ENCODE results near the gene SLC44A3.

SLC44A3 gene

DNA sequence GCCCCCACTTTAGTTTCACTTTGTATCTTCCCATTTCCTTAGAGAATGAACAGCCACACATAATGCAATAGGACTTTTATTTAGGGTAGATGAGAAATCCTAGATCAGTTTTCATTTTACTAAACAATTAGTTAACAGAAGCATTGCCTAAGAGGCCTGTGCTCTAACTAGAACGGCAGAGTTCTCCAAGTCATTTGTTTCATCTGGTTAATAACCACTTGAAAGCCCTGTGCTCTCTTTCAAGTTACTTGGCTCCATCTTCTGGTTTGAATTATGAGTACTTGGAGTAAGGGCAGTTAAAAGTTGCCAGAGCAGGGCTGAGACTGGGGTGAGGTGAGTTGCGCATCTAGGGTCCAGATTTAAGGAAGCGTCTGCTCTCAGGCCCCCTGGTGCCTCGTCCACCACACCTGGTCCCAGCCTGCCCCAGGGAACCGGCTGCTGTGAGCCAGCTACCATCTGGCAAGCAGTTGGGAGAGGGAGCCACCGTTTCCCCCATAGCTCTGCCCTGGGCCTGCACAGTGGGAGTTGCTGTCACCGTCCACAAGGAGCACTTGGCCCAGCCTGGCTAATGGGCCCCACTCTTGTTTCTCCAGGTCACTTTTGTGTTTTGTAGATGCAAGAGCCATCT is 18.1 kb upstream of the SLC44A3 start:
- TF ChIP-seq, protein P1, sequence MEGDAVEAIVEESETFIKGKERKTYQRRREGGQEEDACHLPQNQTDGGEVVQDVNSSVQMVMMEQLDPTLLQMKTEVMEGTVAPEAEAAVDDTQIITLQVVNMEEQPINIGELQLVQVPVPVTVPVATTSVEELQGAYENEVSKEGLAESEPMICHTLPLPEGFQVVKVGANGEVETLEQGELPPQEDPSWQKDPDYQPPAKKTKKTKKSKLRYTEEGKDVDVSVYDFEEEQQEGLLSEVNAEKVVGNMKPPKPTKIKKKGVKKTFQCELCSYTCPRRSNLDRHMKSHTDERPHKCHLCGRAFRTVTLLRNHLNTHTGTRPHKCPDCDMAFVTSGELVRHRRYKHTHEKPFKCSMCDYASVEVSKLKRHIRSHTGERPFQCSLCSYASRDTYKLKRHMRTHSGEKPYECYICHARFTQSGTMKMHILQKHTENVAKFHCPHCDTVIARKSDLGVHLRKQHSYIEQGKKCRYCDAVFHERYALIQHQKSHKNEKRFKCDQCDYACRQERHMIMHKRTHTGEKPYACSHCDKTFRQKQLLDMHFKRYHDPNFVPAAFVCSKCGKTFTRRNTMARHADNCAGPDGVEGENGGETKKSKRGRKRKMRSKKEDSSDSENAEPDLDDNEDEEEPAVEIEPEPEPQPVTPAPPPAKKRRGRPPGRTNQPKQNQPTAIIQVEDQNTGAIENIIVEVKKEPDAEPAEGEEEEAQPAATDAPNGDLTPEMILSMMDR (IDR thresholded peaks at IDR 0.05; ENCODE audit: insufficient read depth, low read length, poor library complexity, severe bottlenecking) = peak; percentile 19
- Histone ChIP-seq H3K36me3 (ENCODE audit: control insufficient read depth, insufficient read depth, low read length) (no peaks in the 10 kb centered on the region), H3K27me3 (replicated peaks; ENCODE audit: control insufficient read depth, insufficient read depth, low read length) (no peaks in the 10 kb centered on the region), H3K4me3 (replicated peaks; ENCODE audit: low read depth, low read length) (no peak overlapping the region)
- DNase-seq (ENCODE audit: extremely low read depth, insufficient read length) = no peak

DNA sequence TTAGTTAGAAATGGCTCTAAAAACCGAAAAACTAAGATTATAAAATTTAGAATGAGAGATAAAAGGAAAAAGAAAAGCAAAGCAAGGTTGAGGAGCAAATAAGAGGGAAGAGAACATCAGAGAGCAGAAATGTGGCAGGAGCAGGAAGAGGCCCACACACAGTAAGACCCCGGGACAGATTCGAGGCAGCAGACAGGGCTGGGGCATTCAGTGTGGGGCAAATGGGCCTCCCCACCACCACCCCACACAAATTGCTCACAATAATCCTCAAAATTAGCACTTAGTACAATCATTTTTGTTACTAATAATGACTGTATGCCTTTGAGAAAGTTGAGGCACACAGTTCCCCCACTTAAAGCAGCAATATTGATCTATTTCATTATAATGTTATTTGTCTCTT is 17.1 kb upstream of the SLC44A3 start:
- TF ChIP-seq, protein P1 (IDR thresholded peaks at IDR 0.05; ENCODE audit: insufficient read depth, low read length, poor library complexity, severe bottlenecking) = no peak
- Histone ChIP-seq H3K36me3 (ENCODE audit: control insufficient read depth, insufficient read depth, low read length) (no peaks in the 10 kb centered on the region), H3K27me3 (replicated peaks; ENCODE audit: control insufficient read depth, insufficient read depth, low read length) (no peaks in the 10 kb centered on the region), H3K4me3 (replicated peaks; ENCODE audit: low read depth, low read length) (no peak overlapping the region)
- no peak for DNase-seq (ENCODE audit: extremely low read depth, insufficient read length)

DNA sequence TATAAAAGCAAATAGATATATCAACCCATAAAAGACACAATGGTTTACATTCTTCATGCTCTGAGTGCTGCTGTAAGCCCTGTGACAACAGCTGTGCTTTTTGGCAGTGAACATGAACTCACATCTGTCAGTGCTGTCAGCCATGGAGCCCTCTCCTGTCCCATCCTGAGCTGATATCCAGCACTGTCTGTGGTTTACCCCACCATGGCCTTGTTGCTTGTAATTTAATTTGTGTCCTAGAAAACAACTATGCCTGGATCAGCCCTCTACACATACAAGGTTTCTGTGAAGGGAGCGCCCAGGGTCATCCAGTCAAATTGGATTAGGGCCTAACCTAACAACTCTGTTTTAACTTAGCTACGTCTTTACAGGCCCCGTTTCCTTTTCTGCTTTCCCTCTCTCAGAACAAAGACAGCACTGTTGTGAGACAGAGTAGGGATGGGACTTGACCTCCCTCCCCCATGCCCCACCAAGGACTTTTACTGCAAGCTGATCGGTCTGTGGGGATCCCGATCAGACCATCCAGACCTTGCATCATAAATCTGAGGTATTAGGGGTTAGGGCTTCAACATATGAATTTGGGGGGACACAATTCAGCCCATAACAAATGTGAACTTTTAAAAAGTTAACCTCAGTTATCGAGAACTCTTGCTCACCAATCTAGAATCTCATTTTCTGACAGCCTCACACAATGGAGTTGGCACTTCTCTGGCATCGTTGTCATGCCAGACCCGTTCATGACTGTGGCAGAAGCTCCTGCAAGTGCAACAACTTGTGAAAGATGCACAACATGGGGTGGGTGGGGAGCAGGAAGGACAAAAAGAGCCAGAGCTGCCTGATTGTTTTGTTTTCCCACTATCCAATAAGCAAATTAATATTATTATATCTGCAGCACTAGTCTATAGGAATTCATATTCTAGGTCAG is 16.4 kb upstream of the SLC44A3 start:
- H3K4me3 ChIP-seq (replicated peaks; ENCODE audit: low read depth, low read length) = no peak overlapping the region
- DNase-seq (ENCODE audit: extremely low read depth, insufficient read length) = no peak
- H3K36me3 ChIP-seq (ENCODE audit: control insufficient read depth, insufficient read depth, low read length) = no peaks in the 10 kb centered on the region
- H3K27me3 ChIP-seq (replicated peaks; ENCODE audit: control insufficient read depth, insufficient read depth, low read length) = no peaks in the 10 kb centered on the region
- TF ChIP-seq, protein P1 (IDR thresholded peaks at IDR 0.05; ENCODE audit: insufficient read depth, low read length, poor library complexity, severe bottlenecking) = no peak

DNA sequence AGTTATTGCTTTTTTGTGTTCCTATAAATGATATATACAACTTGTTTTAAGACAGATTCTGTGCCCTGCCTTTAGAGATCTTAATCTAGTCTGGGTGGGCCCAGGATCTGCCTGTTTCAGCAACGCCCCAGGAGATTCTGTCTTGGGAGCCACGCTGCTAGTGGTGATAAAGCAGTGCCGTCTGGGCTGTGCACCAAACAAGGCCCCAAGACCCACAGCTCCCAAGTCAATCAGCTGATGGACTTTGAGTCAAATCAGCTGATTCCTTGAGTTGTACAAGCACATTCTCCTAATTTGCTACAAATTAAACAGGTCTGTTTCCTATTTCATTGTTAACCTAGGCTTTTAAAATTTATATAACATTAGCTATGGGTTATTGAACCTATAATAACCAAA is 15.7 kb upstream of the SLC44A3 start:
- no peaks in the 10 kb centered on the region for H3K36me3 ChIP-seq (ENCODE audit: control insufficient read depth, insufficient read depth, low read length)
- TF ChIP-seq, protein P1 (IDR thresholded peaks at IDR 0.05; ENCODE audit: insufficient read depth, low read length, poor library complexity, severe bottlenecking) = no peak

DNA sequence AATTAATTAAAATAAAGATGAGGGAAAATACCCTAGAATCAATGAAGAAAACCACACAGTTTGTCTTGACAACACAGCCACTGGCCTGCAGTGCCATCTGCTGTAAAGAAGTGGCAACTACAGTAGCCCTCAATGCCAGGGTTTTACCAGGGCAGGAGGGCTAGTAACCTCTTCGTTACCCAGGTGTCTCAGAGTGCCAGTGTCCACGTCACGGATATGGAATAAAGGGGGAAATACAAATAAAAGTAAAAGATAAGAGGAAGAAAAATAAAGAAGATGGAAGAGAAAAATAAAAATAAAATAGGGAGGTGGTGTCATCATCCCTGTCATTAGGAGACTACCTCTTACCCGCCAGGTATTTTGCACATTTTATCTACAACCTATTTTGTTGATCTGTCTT is 14.2 kb upstream of the SLC44A3 start:
- Histone ChIP-seq H3K36me3 (ENCODE audit: control insufficient read depth, insufficient read depth, low read length) (no peaks in the 10 kb centered on the region), H3K4me3 (replicated peaks; ENCODE audit: low read depth, low read length) (no peak overlapping the region), H3K27me3 (replicated peaks; ENCODE audit: control insufficient read depth, insufficient read depth, low read length) (no peaks in the 10 kb centered on the region)
- DNase-seq (ENCODE audit: extremely low read depth, insufficient read length) = no peak
- TF ChIP-seq, protein P1 (IDR thresholded peaks at IDR 0.05; ENCODE audit: insufficient read depth, low read length, poor library complexity, severe bottlenecking) = peak; percentile 95

More for the DNA sequence above, 15.7 kb upstream of the SLC44A3 start:
- no peak overlapping the region for H3K4me3 ChIP-seq (replicated peaks; ENCODE audit: low read depth, low read length)
- no peaks in the 10 kb centered on the region for H3K27me3 ChIP-seq (replicated peaks; ENCODE audit: control insufficient read depth, insufficient read depth, low read length)
- DNase-seq (ENCODE audit: extremely low read depth, insufficient read length) = no peak

All from GM06990 (cell line).